ENCODE measurements around the gene COX17. TPM values are rescaled to one million over a fixed set of nuclear protein-coding genes. Genes with fewer than 3 reads are reported as not detected.

COX17 gene
- total RNA-seq, 1 donor from 2014 or later: 130 TPM

DNA sequence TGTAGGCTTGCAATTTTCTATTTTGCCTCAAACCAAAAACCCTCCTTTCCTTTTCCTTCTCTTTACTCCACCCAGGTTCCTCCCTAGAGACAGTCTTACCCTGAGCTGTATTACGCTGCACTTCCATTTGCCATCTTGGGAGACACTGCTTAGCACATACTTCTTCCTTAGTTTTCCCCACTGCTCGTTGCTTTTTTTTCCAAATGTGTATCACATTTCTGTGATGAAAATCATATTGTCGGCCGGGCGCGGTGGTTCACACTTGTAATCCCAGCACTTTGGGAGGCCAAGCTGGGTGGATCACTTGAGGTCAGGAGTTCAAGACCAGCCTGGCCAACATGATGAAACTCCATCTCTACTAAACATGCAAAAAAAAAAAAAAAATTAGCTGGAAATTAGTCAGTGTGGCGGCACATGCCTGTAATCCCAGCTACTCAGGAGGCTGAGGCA lies 46.3 kb downstream of the COX17 start:
- intact Hi-C loops (cut with DNase I): loop anchor here (10.0 kb wide), 1 partner anchor 56 kb away; the partner anchor contains the start of gene ADPRH
- no peak for DNase-seq (ENCODE audit: low spot score)

DNA sequence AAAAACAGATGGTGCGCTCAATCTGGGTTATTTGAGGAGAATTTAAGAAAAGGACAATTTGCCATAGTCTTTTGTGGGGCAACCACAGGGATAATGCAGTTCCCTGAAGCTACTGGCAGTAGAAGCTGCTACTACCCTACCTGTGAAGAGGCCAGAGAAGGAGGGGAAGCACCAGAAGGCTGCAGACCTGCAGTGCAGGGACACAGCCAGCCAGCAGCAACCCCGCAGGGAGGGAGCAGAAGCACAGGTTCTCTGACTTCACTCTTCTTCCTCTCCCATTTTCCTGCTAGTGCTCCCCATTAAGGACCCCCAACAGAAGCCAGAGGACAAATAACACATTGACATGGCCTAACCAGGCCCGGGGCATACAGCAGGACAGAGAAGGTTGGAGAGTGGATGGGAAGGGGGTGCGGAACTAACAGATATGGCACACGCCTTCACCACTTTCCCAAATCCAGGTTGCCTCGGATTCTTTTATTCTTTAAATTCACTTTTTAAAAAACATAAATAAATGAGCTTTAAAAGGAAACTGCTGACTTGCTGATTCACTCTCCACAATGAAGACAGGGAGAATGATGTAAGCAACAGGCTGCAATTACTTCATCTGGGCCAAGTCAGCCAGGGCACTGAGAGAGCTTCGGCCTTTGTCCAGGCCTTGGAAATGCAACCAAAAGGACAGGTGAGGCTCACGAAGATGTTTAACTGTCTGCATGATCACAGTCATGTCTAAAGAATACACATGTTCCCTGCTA lies 46.9 kb downstream of the COX17 start:
- intact Hi-C loops (cut with DNase I): loop anchor here (10.0 kb wide), 1 partner anchor 56 kb away; the partner anchor contains the start of gene ADPRH
- DNase-seq (ENCODE audit: low spot score): no peak

DNA sequence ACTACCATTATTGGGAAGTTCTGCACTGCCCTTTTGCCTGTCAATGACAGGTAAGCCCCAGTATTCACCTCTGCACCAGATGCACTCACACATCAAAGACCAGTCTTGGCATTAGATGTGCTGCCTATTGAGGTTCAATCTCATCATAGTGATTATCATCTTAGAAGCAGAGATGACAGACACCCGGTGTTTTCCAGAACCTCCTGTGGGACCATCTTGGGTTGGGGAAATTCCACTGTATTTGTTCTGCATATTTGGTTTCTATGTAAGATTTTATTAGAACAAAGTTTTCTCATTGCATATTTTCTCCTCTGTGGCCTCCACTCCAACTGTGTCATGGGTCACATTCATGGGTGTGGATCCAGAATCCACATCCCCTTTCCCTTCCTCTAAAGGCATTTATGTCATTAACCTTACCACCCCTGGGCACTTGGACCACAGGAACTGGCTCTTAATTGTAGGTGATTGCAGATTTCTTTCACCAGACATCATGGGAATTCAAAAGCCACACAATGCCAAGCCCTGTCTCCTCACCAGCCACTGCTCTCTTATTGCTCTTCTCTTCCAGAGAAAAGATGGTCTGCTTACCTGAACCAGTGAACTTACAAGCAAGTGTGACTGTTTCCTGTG lies 48.3 kb downstream of the COX17 start:
- intact Hi-C loops (cut with DNase I): no loop called here
- no peak for DNase-seq (ENCODE audit: low spot score)

DNA sequence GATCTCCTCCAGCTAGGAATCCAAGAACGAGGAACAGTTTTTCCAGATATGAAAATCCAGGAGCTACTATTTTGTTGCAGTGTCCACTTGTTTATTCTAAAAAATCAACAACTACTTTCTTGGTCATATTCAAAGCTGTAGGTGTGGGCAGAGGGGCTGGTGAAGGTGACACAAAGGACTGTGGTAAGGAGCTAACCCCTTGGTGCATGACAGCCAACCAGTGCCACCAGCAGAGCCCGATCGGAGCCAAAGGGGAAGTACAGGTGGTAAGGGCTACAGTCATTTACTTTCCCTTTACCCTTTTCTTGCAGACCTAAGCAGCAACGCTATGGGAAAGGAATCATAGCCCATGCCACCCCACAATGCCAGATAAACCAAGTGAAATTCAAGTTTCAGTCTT lies 48.8 kb downstream of the COX17 start:
- DNase-seq (ENCODE audit: low spot score): no peak
- intact Hi-C loops (cut with DNase I): no loop called here

DNA sequence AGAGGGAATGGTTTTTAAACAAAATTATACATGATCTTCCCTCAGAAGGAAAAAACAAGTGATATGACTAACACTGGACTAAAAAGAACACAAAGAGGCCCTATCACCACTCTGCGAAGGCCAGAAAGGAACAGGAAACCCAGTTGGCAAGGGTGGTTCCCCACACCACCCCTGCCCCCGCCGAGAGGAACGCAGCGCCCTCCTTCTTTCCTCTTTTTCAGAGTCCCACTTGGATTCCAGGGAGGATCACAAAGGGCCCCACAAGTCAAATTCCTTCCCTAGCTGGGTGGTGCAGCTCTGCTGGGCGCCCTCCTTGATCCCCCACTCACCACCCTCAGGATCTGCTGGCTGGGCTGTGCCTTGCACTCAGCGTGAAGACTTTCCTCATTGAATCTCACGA lies 49.7 kb downstream of the COX17 start:
- no peak for DNase-seq (ENCODE audit: low spot score)
- intact Hi-C loops (cut with DNase I): no loop called here

DNA sequence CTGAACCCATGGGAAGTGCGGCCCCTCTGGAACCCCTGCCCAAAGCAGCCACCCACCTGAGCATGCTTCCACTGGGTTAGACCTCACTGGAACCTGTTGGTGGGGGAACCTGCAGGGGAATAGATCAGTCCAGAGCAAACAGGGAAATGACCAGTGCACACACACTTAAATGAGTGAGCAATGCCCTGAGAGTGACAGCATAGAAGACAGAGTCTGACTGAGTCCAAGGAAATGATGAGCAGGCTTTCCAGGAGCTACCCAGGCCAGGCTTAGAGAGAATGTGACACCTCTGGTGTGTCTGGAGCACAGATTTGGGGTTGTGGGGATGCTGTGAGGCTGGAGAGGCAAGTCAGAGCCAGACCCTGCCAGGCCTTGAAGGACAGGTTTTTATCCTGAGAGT lies 51.0 kb downstream of the COX17 start:
- intact Hi-C loops (cut with DNase I): no loop called here
- DNase-seq (ENCODE audit: low spot score): no peak

DNA sequence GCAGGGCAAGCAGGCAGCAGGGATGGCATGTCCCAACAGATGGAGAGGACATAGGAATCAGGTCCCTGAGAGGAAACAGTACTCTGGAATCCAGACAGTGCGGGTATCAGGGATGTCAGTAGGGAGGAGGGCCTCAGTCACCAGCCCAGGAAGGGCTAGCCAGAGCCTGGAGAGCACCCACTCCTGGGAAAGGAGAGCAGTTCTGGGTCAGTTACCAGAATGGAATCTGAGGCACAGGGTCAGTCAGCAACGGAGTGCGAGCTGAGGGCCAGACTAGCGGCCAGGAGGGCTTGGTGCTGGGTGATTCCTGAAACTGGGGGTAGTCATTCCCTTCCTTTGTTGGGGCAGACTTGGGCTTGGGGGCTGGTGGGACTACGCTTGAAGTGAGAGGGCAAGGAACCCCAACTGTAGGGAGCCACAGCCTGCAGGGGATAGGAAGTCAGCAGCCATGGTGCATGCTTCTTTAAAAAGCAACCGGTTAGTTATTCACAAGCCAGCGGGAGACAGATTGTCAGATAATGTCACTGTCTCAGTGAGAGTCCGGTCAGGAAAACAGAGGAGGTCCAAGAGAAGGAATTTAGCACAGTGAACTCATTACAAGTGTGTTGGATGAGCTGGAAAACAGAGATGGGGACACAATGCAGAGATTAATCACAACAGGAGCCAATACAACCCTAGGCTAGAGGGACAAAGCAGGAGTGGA lies 51.6 kb downstream of the COX17 start:
- intact Hi-C loops (cut with DNase I): no loop called here
- no peak for DNase-seq (ENCODE audit: low spot score)

DNA sequence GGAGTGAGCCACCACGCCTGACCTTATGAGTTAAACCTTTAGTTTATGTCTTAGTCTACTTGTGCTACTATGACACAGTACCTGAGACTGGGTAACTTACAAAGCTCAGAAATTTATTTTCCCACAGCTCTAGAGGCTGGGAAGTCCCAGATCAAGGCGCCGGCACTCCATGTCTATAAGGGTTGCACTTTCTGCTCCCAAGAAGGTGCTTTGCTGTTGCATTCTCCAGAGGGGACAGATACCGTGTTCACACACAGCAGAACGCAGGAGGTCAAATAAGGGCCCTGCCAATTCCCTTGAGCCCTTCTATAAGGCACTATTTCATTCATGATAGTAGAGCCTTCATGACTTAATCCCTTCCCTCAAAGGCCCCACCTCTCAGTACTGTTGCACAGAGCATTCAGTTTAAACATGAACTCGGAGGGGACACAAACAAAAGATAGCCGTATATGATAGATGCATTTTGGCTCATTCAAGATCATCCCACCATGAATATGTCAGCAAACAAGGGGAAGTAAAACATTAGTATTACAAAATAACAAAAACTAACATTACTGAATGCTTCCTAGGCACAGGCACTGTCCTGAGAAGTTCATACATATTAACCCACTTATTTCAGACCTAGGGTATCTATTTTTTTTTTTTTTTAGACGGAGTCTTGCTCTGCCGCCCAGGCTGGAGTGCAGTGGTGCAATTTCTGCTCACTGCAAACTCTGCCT lies 53.0 kb downstream of the COX17 start:
- intact Hi-C loops (cut with DNase I): no loop called here
- no peak for DNase-seq (ENCODE audit: low spot score)

DNA sequence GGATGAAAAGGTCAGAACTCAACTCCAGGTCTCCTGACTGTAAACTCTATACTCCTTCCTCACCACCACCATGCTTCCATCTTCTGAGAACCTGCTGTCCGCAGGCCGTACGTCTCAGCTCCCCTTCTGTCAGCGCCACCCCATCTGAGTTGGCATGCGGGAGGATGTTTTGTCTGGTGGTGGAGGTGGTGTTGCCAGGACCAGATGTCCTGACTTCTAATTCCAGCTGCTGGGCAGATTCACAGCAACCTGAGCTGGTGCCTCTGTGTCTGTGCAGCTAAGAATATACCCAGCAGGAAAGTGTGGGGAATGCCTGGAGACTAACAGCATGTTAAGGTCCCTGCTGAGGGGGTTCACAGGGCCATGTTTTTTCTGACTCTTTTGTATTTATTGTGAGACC lies 56.3 kb downstream of the COX17 start:
- DNase-seq (ENCODE audit: low spot score): no peak
- intact Hi-C loops (cut with DNase I): no loop called here

Other genes starting within 250 kb of the COX17 start
- gene TMEM39A, start 213.8 kb downstream of the COX17 start, total RNA-seq: 18.3 TPM
- gene POGLUT1, start 208.4 kb downstream of the COX17 start, total RNA-seq: 4.9 TPM
- gene TIMMDC1, start 178.9 kb downstream of the COX17 start, total RNA-seq: 211 TPM
- 0.46 TPM for gene CD80, start 117.8 kb downstream of the COX17 start, total RNA-seq
- gene ADPRH, start 97.9 kb downstream of the COX17 start, total RNA-seq: 10.9 TPM
- gene PLA1A, start 79.5 kb downstream of the COX17 start, total RNA-seq: 2.0 TPM
- 702 TPM for gene POPDC2, start 16.8 kb downstream of the COX17 start, total RNA-seq
- 0.57 TPM for gene CFAP91, start 25.6 kb upstream of the COX17 start, total RNA-seq
- 0.08 TPM for gene NR1I2, start 104.7 kb upstream of the COX17 start, total RNA-seq

Data from cardiac septum (tissue), 1 donor.